LoVo (cell line): ENCODE data around the gene LRBA.
"Not testable (repeated sequence)": the region's sequence is repeated elsewhere in the genome, so short reads cannot be mapped to it uniquely, and the experiment has no call there.

Source experiments
- DNase-seq: peaks from one replicate; pipeline ENCODE4 v3.0.0-alpha.2; 2016; ENCODE audit warnings: low spot score

The LRBA gene

GRCh38 chr4:150940123-150940522 is 75.0 kb downstream of the LRBA start:
- no peak for DNase-seq

GRCh38 chr4:150939530-150939929 is 75.6 kb downstream of the LRBA start:
- no peak for DNase-seq

GRCh38 chr4:150938873-150939499 is 76.1 kb downstream of the LRBA start:
- no peak for DNase-seq

GRCh38 chr4:150938417-150938816 is 76.7 kb downstream of the LRBA start:
- DNase-seq = no peak

GRCh38 chr4:150934022-150934421 is 81.1 kb downstream of the LRBA start:
- no peak for DNase-seq

- DNase-seq = no peak
Observed at GRCh38 chr4:150931796-150932195, 83.3 kb downstream of the LRBA start.

- no peak for DNase-seq
Observed at GRCh38 chr4:150931005-150931404, 84.1 kb downstream of the LRBA start.

- no peak for DNase-seq
Observed at GRCh38 chr4:150923945-150924344, 91.1 kb downstream of the LRBA start.

GRCh38 chr4:150921486-150921885 is 93.6 kb downstream of the LRBA start:
- not testable (repeated sequence) for DNase-seq

GRCh38 chr4:150918562-150918961 is 96.5 kb downstream of the LRBA start:
- not testable (repeated sequence) for DNase-seq

- DNase-seq = no peak
Observed at GRCh38 chr4:150911326-150911725, 103.8 kb downstream of the LRBA start.

GRCh38 chr4:150909116-150909515 is 106.0 kb downstream of the LRBA start:
- DNase-seq = no peak

GRCh38 chr4:150906987-150907633 is 108.0 kb downstream of the LRBA start:
- no peak for DNase-seq

- DNase-seq = no peak
Observed at GRCh38 chr4:150904671-150905070, 110.4 kb downstream of the LRBA start.

- no peak for DNase-seq
Observed at GRCh38 chr4:150903603-150904002, 111.5 kb downstream of the LRBA start.

GRCh38 chr4:150896497-150896896 is 118.6 kb downstream of the LRBA start:
- no peak for DNase-seq

GRCh38 chr4:150890246-150890645 is 124.8 kb downstream of the LRBA start:
- DNase-seq = no peak

- no peak for DNase-seq
Observed at GRCh38 chr4:150889306-150889705, 125.8 kb downstream of the LRBA start.

- no peak for DNase-seq
Observed at GRCh38 chr4:150888625-150889024, 126.5 kb downstream of the LRBA start.

- DNase-seq = no peak
Observed at GRCh38 chr4:150888217-150888616, 126.9 kb downstream of the LRBA start.

GRCh38 chr4:150886597-150886996 is 128.5 kb downstream of the LRBA start:
- DNase-seq = no peak

- DNase-seq = no peak
Observed at GRCh38 chr4:150884625-150885024, 130.5 kb downstream of the LRBA start.

GRCh38 chr4:150875367-150875766 is 139.7 kb downstream of the LRBA start:
- DNase-seq = no peak
